ENCODE data around the gene FRMD4A.

- TF ChIP-seq CTCF (IDR thresholded peaks at IDR 0.05) (no peak), POLR2A (IDR thresholded peaks at IDR 0.05) (no peak)
Observed at GRCh38 chr10:14184841-14185315, 145.8 kb downstream of the FRMD4A start.
